SU-DHL-6 (cell line): ENCODE data around the gene CLSTN3.

ENCODE experiments used
- H2AFZ ChIP-seq: fragments of 200-600 bp; sonication (generic); 2 replicates; pipeline ENCODE4 v1.6.1; 2014; ENCODE audit warnings: low read depth, mild to moderate bottlenecking, moderate library complexity, mixed read lengths, antibody characterized with exemption, low read length; ENCODE audit not compliant: severe bottlenecking
- H3F3A ChIP-seq: fragments of 200-600 bp; shearing (Covaris generic); 2 replicates; pipeline ENCODE4 v1.6.0; 2016; ENCODE audit warnings: antibody characterized with exemption, mild to moderate bottlenecking; ENCODE audit not compliant: insufficient read depth
- H3K27ac ChIP-seq: fragments of 200-600 bp; sonication (generic); 2 replicates; pipeline ENCODE4 v1.5.1; 2016; ENCODE audit warnings: low read depth, mild to moderate bottlenecking, low read length, moderate library complexity, mixed read lengths
- H3K27me3 ChIP-seq: fragments of 200-600 bp; sonication (generic), shearing (Covaris generic); 2 replicates; pipeline ENCODE4 v1.6.0; 2014; ENCODE audit warnings: mild to moderate bottlenecking, low read length
- H3K36me3 ChIP-seq: fragments of 200-600 bp; sonication (generic); 2 replicates; pipeline ENCODE4 v1.6.1; 2014; ENCODE audit warnings: mild to moderate bottlenecking, low read length, mixed read lengths
- H3K4me2 ChIP-seq: fragments of 300-600, 200-600 bp; shearing (Covaris generic), sonication (generic); 2 replicates; pipeline ENCODE4 v1.6.0; 2014; ENCODE audit warnings: low read length, low read depth, mild to moderate bottlenecking; ENCODE audit not compliant: poor library complexity, severe bottlenecking
- H3K4me3 ChIP-seq: fragments of 200-600 bp; sonication (generic); 2 replicates; pipeline ENCODE4 v1.5.1; 2014; ENCODE audit warnings: antibody characterized with exemption, low read length, mild to moderate bottlenecking, mixed read lengths; ENCODE audit not compliant: insufficient read depth, poor library complexity, severe bottlenecking
- H3K79me2 ChIP-seq: fragments of 200-600 bp; sonication (generic); 2 replicates; pipeline ENCODE4 v1.6.1; 2014; ENCODE audit warnings: mild to moderate bottlenecking, low read length, moderate library complexity; ENCODE audit not compliant: insufficient read depth
- H3K9ac ChIP-seq: fragments of 200-600 bp; sonication (generic); 2 replicates; pipeline ENCODE4 v1.7.0; 2014; ENCODE audit warnings: mild to moderate bottlenecking, low read length
- H3K9me2 ChIP-seq: fragments of 200-600 bp; sonication (generic); replicated peaks from 2 replicates; pipeline ENCODE4 v1.6.1; 2014; ENCODE audit warnings: low read length; ENCODE audit not compliant: insufficient read depth
- H3K9me3 ChIP-seq: fragments of 200-600 bp; sonication (generic); 2 replicates; pipeline ENCODE4 v1.6.1; 2014; ENCODE audit warnings: low read length, mixed read lengths; ENCODE audit not compliant: insufficient read depth
- H4K20me1 ChIP-seq: fragments of 200-600 bp; sonication (generic); 2 replicates; pipeline ENCODE4 v1.6.1; 2014; ENCODE audit warnings: low read depth, mild to moderate bottlenecking, antibody characterized with exemption, low read length, moderate library complexity, mixed read lengths
- CTCF ChIP-seq: fragments of 200-600 bp; sonication (generic); IDR thresholded peaks from one replicate; pipeline ENCODE4 v1.5.1; 2017; ENCODE audit warnings: antibody characterized with exemption, mild to moderate bottlenecking, low read length, moderate library complexity; ENCODE audit not compliant: insufficient read depth, poor library complexity, severe bottlenecking
- EZH2phosphoT487 ChIP-seq: fragments of 200-600 bp; sonication (generic), shearing (Covaris generic); conservative IDR thresholded peaks from 2 replicates; pipeline ENCODE4 v1.6.1; 2018; ENCODE audit warnings: mild to moderate bottlenecking, antibody characterized with exemption, low read length, moderate library complexity, mixed read lengths

The CLSTN3 gene

GRCh38 chr12:7127916-7128626 is 2.1 kb upstream of the CLSTN3 start:
- no peaks in the 10 kb centered on the region for H3K36me3 ChIP-seq
- no peak for TF ChIP-seq CTCF
- no peak for TF ChIP-seq EZH2phosphoT487
- no peaks in the 10 kb centered on the region for H3K79me2 ChIP-seq
- H3K27ac ChIP-seq = no peak overlapping the region
- no peaks in the 10 kb centered on the region for H4K20me1 ChIP-seq
- no peaks in the 10 kb centered on the region for H3K9me3 ChIP-seq
- H3K4me2 ChIP-seq = no peak overlapping the region
- no peaks in the 10 kb centered on the region for H3K9me2 ChIP-seq
- no peaks in the 10 kb centered on the region for H3K27me3 ChIP-seq
- H3F3A ChIP-seq = no peaks in the 10 kb centered on the region
- H3K4me3 ChIP-seq = no peak overlapping the region
- no peak overlapping the region for H3K9ac ChIP-seq
- no peak overlapping the region for H2AFZ ChIP-seq

GRCh38 chr12:7128681-7129286 is 1.4 kb upstream of the CLSTN3 start, which contains the start of gene RBP5:
RBP5 (minus strand) TSS chr12:7128889; CDS start chr12:7128775, 114 bp downstream.
- H3K4me3 ChIP-seq = peak within 1 kb of the TSS; percentile 61
- H3K79me2 ChIP-seq = no peaks in the 10 kb centered on the region
- no peaks in the 10 kb centered on the region for H3F3A ChIP-seq

GRCh38 chr12:7129287-7129871 is 792 bp upstream of the CLSTN3 start:
- Histone ChIP-seq H4K20me1 (no peaks in the 10 kb centered on the region), H3K27me3 (no peaks in the 10 kb centered on the region), H3K9me3 (no peaks in the 10 kb centered on the region), H2AFZ (peak overlapping the region; percentile 92), H3K79me2 (no peaks in the 10 kb centered on the region), H3K9ac (peak overlapping the region; percentile 61), H3K27ac (no peak overlapping the region), H3K36me3 (no peaks in the 10 kb centered on the region), H3K9me2 (no peaks in the 10 kb centered on the region), H3F3A (no peaks in the 10 kb centered on the region), H3K4me2 (peak overlapping the region; percentile 79), H3K4me3 (peak overlapping the region; percentile 61)
- TF ChIP-seq EZH2phosphoT487 = no peak
- no peak for TF ChIP-seq CTCF

More at GRCh38 chr12:7128681-7129286, 1.4 kb upstream of the CLSTN3 start, which contains the start of gene RBP5:
- Histone ChIP-seq H3K9ac (peak within 1 kb of the TSS; percentile 61), H3K36me3 (no peaks in the 10 kb centered on the region), H4K20me1 (no peaks in the 10 kb centered on the region), H3K27ac (no peak within 1 kb of the TSS), H2AFZ (peak within 1 kb of the TSS; percentile 92), H3K9me2 (no peaks in the 10 kb centered on the region), H3K27me3 (no peaks in the 10 kb centered on the region), H3K4me2 (peak within 1 kb of the TSS; percentile 79), H3K9me3 (no peaks in the 10 kb centered on the region)
- TF ChIP-seq EZH2phosphoT487 (no peak), CTCF (no peak)
